DOHH2 (cell line): ENCODE results near the gene SLC6A13.

Experiments used
- CTCF ChIP-seq: fragments of 200-600 bp; sonication (generic); IDR thresholded peaks from one replicate; pipeline ENCODE4 v1.5.1; 2014; ENCODE audit warnings: antibody characterized with exemption, mild to moderate bottlenecking, low read depth, low read length; ENCODE audit not compliant: poor library complexity, severe bottlenecking
- EZH2phosphoT487 ChIP-seq: fragments of 200-600 bp; sonication (generic); IDR thresholded peaks from 2 replicates; pipeline ENCODE4 v1.6.1; 2017; ENCODE audit warnings: borderline replicate concordance, mild to moderate bottlenecking, antibody characterized with exemption, low read length, moderate library complexity, mixed read lengths

- TF ChIP-seq CTCF (no peak), EZH2phosphoT487 (no peak)
Measured at GRCh38 chr12:206746-207440, 55.7 kb downstream of the SLC6A13 start.
